GM12878 (cell line): ENCODE data around the gene WTAP. TPM values are rescaled to one million over a fixed set of nuclear protein-coding genes. Genes with fewer than 3 reads are reported as not detected.

Experiments
- ATAC-seq: fragments of 200-7000 bp; cut with Tn5 transposase; 3 replicates; pipeline ENCODE4 v1.9.1; 2020; ENCODE audit warnings: mild to moderate bottlenecking, moderate library complexity
- BruUV-seq: library from RNA; stranded (reverse); fragments of 400-500 nt; replicated peaks from 2 replicates; lab custom pipeline; 2021; lab: Mats Ljungman, UMichigan
- CTCF ChIA-PET: fragments of 300-600 bp; sonication (Branson Sonifier 250); formaldehyde crosslinking; extraction: SDS; loops from one replicate; lab custom pipeline; 2021; ENCODE audit warnings: inconsistent platforms; lab: Yijun Ruan, JAX
- POLR2A ChIA-PET: fragments of 350-600 bp; formaldehyde crosslinking; extraction: SDS; loops from one replicate; lab custom pipeline; 2021; ENCODE audit warnings: inconsistent platforms; lab: Charles Lee
- RAD21 ChIA-PET: fragments of 300-600 bp; sonication (Branson Sonifier 250); formaldehyde crosslinking; loops from one replicate; lab custom pipeline; 2023; ENCODE audit warnings: antibody characterized with exemption; ENCODE audit not compliant: unreplicated experiment; lab: Charles Lee
- SMC1A ChIA-PET: fragments of 300-600 bp; sonication (Branson Sonifier 250); formaldehyde crosslinking; loops from one replicate; lab custom pipeline; 2023; ENCODE audit not compliant: unreplicated experiment, uncharacterized antibody; lab: Charles Lee
- DNase-seq: peaks from one replicate; pipeline ENCODE4 v3.0.0-alpha.2; 2011; ENCODE audit warnings: low read depth, low spot score
- FAIRE-seq: peaks from 3 replicates; lab custom pipeline; 2011; peaks lifted over from hg19 to GRCh38; lab: Jason Lieb, UNC
- H2AFZ ChIP-seq: 2 replicates; pipeline ENCODE4 v1.6.0; 2011; ENCODE audit warnings: low read depth, low read length, control low read depth; ENCODE audit not compliant: control insufficient read depth
- H3K27ac ChIP-seq: 2 replicates; pipeline ENCODE4 v1.5.1; 2011; ENCODE audit warnings: control low read depth; ENCODE audit not compliant: control insufficient read depth, insufficient read depth
- H3K27me3 ChIP-seq, 2 experiments: replicated peaks in 1 of 2; 2 replicates each; pipeline versions ENCODE4 v1.6.0 to v1.6.1; 2011; ENCODE audit warnings: low read length in 1 of 2; ENCODE audit not compliant: control insufficient read depth in 2 of 2, insufficient read depth in 2 of 2
- H3K36me3 ChIP-seq, 2 experiments: 2 replicates each; pipeline ENCODE4 v1.5.1; 2011; ENCODE audit warnings: low read length in 1 of 2; ENCODE audit not compliant: control insufficient read depth in 2 of 2, insufficient read depth in 2 of 2
- H3K4me1 ChIP-seq: 2 replicates; pipeline ENCODE4 v1.6.1; 2011; ENCODE audit warnings: mild to moderate bottlenecking, low read length, moderate library complexity, mixed read lengths; ENCODE audit not compliant: control insufficient read depth, insufficient read depth
- H3K4me2 ChIP-seq: 2 replicates; pipeline ENCODE4 v1.6.0; 2011; ENCODE audit warnings: control low read depth; ENCODE audit not compliant: control insufficient read depth, insufficient read depth
- H3K4me3 ChIP-seq: fragments of 200-600 bp; sonication (generic); 2 replicates; pipeline ENCODE4 v1.5.1; 2016
- H3K79me2 ChIP-seq: 2 replicates; pipeline ENCODE4 v1.6.0; 2011; ENCODE audit warnings: low read length; ENCODE audit not compliant: control insufficient read depth, insufficient read depth
- H3K9ac ChIP-seq: 2 replicates; pipeline ENCODE4 v1.8.0; 2011; ENCODE audit warnings: low read length, control low read depth, mixed read lengths; ENCODE audit not compliant: control insufficient read depth, insufficient read depth
- H3K9me3 ChIP-seq: replicated peaks from 3 replicates; pipeline ENCODE4 v1.5.1; 2011; ENCODE audit warnings: mild to moderate bottlenecking, low read length; ENCODE audit not compliant: control insufficient read depth, insufficient read depth
- H4K20me1 ChIP-seq: 2 replicates; pipeline ENCODE4 v1.6.0; 2011; ENCODE audit not compliant: control insufficient read depth, insufficient read depth
- CREB1 ChIP-seq: IDR thresholded peaks from 2 replicates; pipeline ENCODE4 v1.6.1; 2012; ENCODE audit warnings: low read depth, mild to moderate bottlenecking, inconsistent platforms
- EP300 ChIP-seq, 2 experiments: fragments of 150-350 bp in 1 of 2; IDR thresholded peaks; 2 replicates each; pipeline ENCODE4 v1.6.1; 2011 to 2012; ENCODE audit warnings: low read depth in 2 of 2, low read length in 2 of 2, borderline replicate concordance in 1 of 2, improper control_type of control experiment in 1 of 2, inconsistent platforms in 1 of 2; ENCODE audit not compliant: control insufficient read depth in 1 of 2
- ETV6 ChIP-seq, 2 experiments: fragments of 450-650 bp in 1 of 2; IDR thresholded peaks in 1 of 2; conservative IDR thresholded peaks in 1 of 2; 2 replicates each; pipeline ENCODE4 v1.6.1; 2014; ENCODE audit warnings: antibody characterized with exemption in 1 of 2, borderline replicate concordance in 1 of 2, low read depth in 1 of 2, mild to moderate bottlenecking in 1 of 2, moderate library complexity in 1 of 2
- FOXM1 ChIP-seq: IDR thresholded peaks from 2 replicates; pipeline ENCODE4 v1.6.1; 2012; ENCODE audit warnings: low read depth, mild to moderate bottlenecking, inconsistent platforms, low read length, moderate library complexity
- MTA3 ChIP-seq: IDR thresholded peaks from 2 replicates; pipeline ENCODE4 v1.6.1; 2012; ENCODE audit warnings: low read length, inconsistent platforms, borderline replicate concordance
- NR2F1 ChIP-seq: fragments of 450-650 bp; conservative IDR thresholded peaks from 2 replicates; pipeline ENCODE4 v1.6.1; 2017; ENCODE audit warnings: mild to moderate bottlenecking
- NRF1 ChIP-seq: conservative IDR thresholded peaks from 2 replicates; pipeline ENCODE4 v1.6.1; 2011; ENCODE audit warnings: mild to moderate bottlenecking, low read depth, low read length, improper control_type of control experiment
- POU2F2 ChIP-seq: IDR thresholded peaks from 3 replicates; pipeline ENCODE4 v1.6.1; 2011; ENCODE audit warnings: low read depth, mild to moderate bottlenecking, low read length, borderline replicate concordance
- SMAD5 ChIP-seq: IDR thresholded peaks from 2 replicates; pipeline ENCODE4 v1.6.1; 2016; ENCODE audit warnings: antibody characterized with exemption, low read depth
- USF1 ChIP-seq: IDR thresholded peaks from 2 replicates; pipeline ENCODE4 v1.6.1; 2011; ENCODE audit warnings: borderline replicate concordance, low read depth, mild to moderate bottlenecking, moderate library complexity, mixed read lengths, low read length; ENCODE audit not compliant: insufficient read depth; ENCODE audit errors: extremely low read length
- ZBTB11 ChIP-seq: fragments of 450-650 bp; formaldehyde crosslinking; IDR thresholded peaks from 2 replicates; pipeline ENCODE4 v1.5.0; 2022; ENCODE audit warnings: mild to moderate bottlenecking, missing genetic modification characterization
- ZBTB40 ChIP-seq: fragments of 450-650 bp; IDR thresholded peaks from 2 replicates; pipeline ENCODE4 v1.6.1; 2016; ENCODE audit warnings: mild to moderate bottlenecking, moderate library complexity, borderline replicate concordance
- WGBS: methylation state at CpG from one replicate; pipeline ENCODE4 v1.1.6; 2016; ENCODE audit warnings: low lambda C conversion rate; ENCODE audit not compliant: insufficient replicate concordance, insufficient coverage; ENCODE audit errors: missing lambda C conversion rate; 5-methylcytosine and 5-hydroxymethylcytosine counted together
- in situ Hi-C: fragments of 300-500 bp; cut with MboI; formaldehyde crosslinking; loops from 9 replicates; pipeline ENCODE4 v1.14.3; 2018; ENCODE audit warnings: mixed read lengths
- intact Hi-C: fragments of 100-400 bp; cut with micrococcal nuclease; formaldehyde crosslinking; loops from one replicate; pipeline ENCODE4 v1.14.2; 2022; ENCODE audit not compliant: unreplicated experiment
- polyA plus RNA-seq, 11 experiments: library from polyadenylated mRNA; depleted of rRNA in 4 of 11; unstranded in 6 of 11; stranded (reverse) in 5 of 11; fragments of >200 nt; fragmentation: Nextera tagmentation in 4 of 11; fragmentation: Illumina TruSeq in 1 of 11; extraction: Ambion mirVana in 4 of 11; extraction: Trizol in 1 of 11; gene quantifications; 1 replicate in 1 of 11; 2 replicates in 10 of 11; pipeline versions ENCODE4 v1.2.1 to v1.2.3, GENCODE V29; 2011 to 2016; ENCODE audit warnings: inconsistent platforms in 2 of 11, missing spikeins in 2 of 11, low read depth in 1 of 11
- total RNA-seq, 4 experiments: library from RNA; depleted of rRNA in 3 of 4; stranded (reverse); fragments of >200 nt in 3 of 4; fragmentation: Illumina TruSeq in 1 of 4; extraction: Trizol in 1 of 4; gene quantifications; 2 replicates each; pipeline versions ENCODE4 v1.2.1 to v1.2.3, GENCODE V29; 2013 to 2021
- TF ChIP-seq, protein P1 (sequence below): fragments of 450-650 bp; IDR thresholded peaks from 2 replicates; pipeline ENCODE4 v1.6.1; 2016; ENCODE audit warnings: mild to moderate bottlenecking

WTAP gene
- total and polyA plus RNA-seq, 10 of the 15 experiments (the other 5 are each of a cell fraction or from before 2014, with no cell fraction given): 38.7 to 132 (median 83.1) TPM

- Histone ChIP-seq H3K4me3 (no peak overlapping the region), H4K20me1 (no peaks in the 10 kb centered on the region), H3K9me3 (no peaks in the 10 kb centered on the region), H3K79me2 (peaks cover 80% of the 10 kb centered on the region), H3K27me3 (no peaks in the 10 kb centered on the region), H3K36me3 (peaks cover 0 to 15% of the 10 kb centered on the region in 2 experiments; a peak in 2 of 4 replicates), H3K27ac (no peak overlapping the region), H3K4me2 (no peak overlapping the region), H3K4me1 (no peaks in the 10 kb centered on the region), H3K9ac (no peak overlapping the region), H2AFZ (no peak overlapping the region)
- ATAC-seq (no peak), DNase-seq (no peak), FAIRE-seq (no peak)
- WGBS: 95% methylated on average over 7 of the region's 7 CpGs
- no TSS peak for BruUV-seq
- POLR2A ChIA-PET: interaction anchor here (1.0 kb wide), 1 partner anchor 24 kb away, joined by 3 read pairs; the partner anchor contains the start of gene ACAT2
- RAD21 ChIA-PET: interaction anchor here (1.3 kb wide), 1 partner anchor 12 kb away, joined by 4 read pairs; no protein-coding TSS in a partner anchor
- CTCF ChIA-PET: interaction anchor here (1.0 to 1.7 kb wide), 4 partner anchors 8 to 24 kb away, joined by 3 to 7 read pairs (median 6); partner anchors contain the start of gene ACAT2
- SMC1A ChIA-PET: interaction anchor here (1.2 to 4.1 kb wide), 4 partner anchors 8 to 45 kb away, joined by 3 to 18 read pairs (median 8); no protein-coding TSS in a partner anchor
- intact Hi-C loops: no loop called here
- in situ Hi-C loops: no loop called here
- TF ChIP-seq FOXM1: no peak
- no peak for TF ChIP-seq EP300 (IDR thresholded peaks at IDR 0.05; ENCODE audit: borderline replicate concordance in 1 of 2, control insufficient read depth in 1 of 2, low read depth in 2 of 2, low read length in 2 of 2)
- no peak for TF ChIP-seq ZBTB40
- TF ChIP-seq POU2F2: no peak
- TF ChIP-seq CREB1: no peak
- no peak for TF ChIP-seq NR2F1
- TF ChIP-seq SMAD5: no peak
- TF ChIP-seq MTA3: no peak
- no peak for TF ChIP-seq USF1
- no peak for TF ChIP-seq ETV6 (conservative IDR thresholded peaks at IDR 0.05 in 1 of 2, IDR thresholded peaks at IDR 0.05 in 1 of 2; ENCODE audit: borderline replicate concordance in 1 of 2, low read depth in 1 of 2)
- no peak for TF ChIP-seq ZBTB11 (CRISPR knock-in tag)
- no peak for TF ChIP-seq NRF1
- TF ChIP-seq, protein P1, sequence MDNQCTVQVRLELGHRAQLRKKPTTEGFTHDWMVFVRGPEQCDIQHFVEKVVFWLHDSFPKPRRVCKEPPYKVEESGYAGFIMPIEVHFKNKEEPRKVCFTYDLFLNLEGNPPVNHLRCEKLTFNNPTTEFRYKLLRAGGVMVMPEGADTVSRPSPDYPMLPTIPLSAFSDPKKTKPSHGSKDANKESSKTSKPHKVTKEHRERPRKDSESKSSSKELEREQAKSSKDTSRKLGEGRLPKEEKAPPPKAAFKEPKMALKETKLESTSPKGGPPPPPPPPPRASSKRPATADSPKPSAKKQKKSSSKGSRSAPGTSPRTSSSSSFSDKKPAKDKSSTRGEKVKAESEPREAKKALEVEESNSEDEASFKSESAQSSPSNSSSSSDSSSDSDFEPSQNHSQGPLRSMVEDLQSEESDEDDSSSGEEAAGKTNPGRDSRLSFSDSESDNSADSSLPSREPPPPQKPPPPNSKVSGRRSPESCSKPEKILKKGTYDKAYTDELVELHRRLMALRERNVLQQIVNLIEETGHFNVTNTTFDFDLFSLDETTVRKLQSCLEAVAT: no peak
Measured at GRCh38 chr6:159736908-159737307, 9.6 kb downstream of the WTAP start.
